BE2C (cell line): ENCODE measurements around the gene CABP7.
A peak's percentile ranks its signal among the peaks of the same experiment; 100 is the strongest.

Source experiments
- DNase-seq: peaks from one replicate; pipeline ENCODE4 v3.0.0-alpha.2; 2020
- H3K27me3 ChIP-seq: fragments of 250-450 bp; sonication (Bioruptor Pico); 2 replicates; pipeline ENCODE4 v1.5.1; 2020; ENCODE audit warnings: mild to moderate bottlenecking
- H3K36me3 ChIP-seq: fragments of 250-450 bp; sonication (Bioruptor Pico); 2 replicates; pipeline ENCODE4 v1.5.1; 2020; ENCODE audit warnings: mild to moderate bottlenecking
- H3K4me1 ChIP-seq: fragments of 250-450 bp; sonication (Bioruptor Pico); 2 replicates; pipeline ENCODE4 v1.5.1; 2020
- H3K4me3 ChIP-seq: 2 replicates; pipeline ENCODE4 v1.5.1; 2011; ENCODE audit warnings: low read depth, low read length
- H3K9me3 ChIP-seq: fragments of 250-450 bp; sonication (Bioruptor Pico); 2 replicates; pipeline ENCODE4 v1.5.1; 2020
- CTCF ChIP-seq: IDR thresholded peaks from 2 replicates; pipeline ENCODE4 v1.5.1; 2012; ENCODE audit warnings: mild to moderate bottlenecking, low read depth, low read length

The CABP7 gene

GRCh38 chr22:29700900-29701154 lies 19.0 kb upstream of the CABP7 start:
- no peaks in the 10 kb centered on the region for H3K9me3 ChIP-seq
- TF ChIP-seq CTCF: no peak
- H3K36me3 ChIP-seq: peaks cover 9% of the 10 kb centered on the region
- H3K27me3 ChIP-seq: no peaks in the 10 kb centered on the region
- DNase-seq: no peak
- H3K4me1 ChIP-seq: peaks cover 45% of the 10 kb centered on the region
- no peak overlapping the region for H3K4me3 ChIP-seq

DNA sequence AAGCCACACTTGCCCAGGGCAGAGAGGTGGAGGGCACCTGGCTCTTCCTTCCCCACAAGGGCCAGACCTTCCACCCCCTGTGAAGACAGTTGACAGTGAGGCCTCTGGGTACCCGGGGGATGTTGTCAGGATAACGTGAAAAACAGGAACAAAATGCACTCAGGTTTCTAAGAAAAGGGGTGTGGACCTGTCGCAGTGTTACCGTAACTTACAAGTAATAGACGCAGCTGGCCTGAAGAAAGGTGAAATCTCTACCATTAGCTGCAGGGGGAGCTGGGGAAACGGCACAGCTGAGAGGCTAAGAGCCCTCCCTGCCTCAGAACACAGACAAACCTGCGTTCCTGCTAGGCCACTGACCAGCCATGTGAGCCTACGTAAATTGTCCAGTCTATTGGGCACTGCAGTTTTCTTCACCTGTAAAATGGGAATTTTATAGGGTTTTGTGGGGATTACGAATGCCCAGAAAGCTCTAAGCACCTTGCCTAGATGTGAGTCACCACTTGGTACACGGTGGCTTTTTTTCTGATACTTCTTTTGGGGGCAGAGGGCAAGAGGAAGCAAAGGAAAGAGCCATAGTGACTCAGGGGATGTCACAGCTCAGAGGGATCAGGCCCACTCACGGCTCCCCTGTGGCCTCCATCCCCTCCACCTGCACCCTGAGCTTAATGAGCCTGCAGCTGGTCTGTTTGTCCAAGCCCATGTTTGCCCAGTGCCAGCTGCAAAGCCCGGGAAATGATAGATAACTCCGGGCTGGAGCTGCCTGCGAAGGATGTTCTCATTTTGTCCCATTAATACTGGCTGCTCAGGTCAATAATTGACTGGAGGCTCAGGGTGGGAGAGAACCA lies 18.4 kb upstream of the CABP7 start:
- DNase-seq: peak; percentile 40
- H3K4me3 ChIP-seq: no peak overlapping the region
- H3K27me3 ChIP-seq: no peaks in the 10 kb centered on the region
- H3K36me3 ChIP-seq: peaks cover 5% of the 10 kb centered on the region
- TF ChIP-seq CTCF: peak; percentile 29; the same call in 1 of the 2 replicates
- H3K4me1 ChIP-seq: peaks cover 51% of the 10 kb centered on the region
- no peaks in the 10 kb centered on the region for H3K9me3 ChIP-seq

DNA sequence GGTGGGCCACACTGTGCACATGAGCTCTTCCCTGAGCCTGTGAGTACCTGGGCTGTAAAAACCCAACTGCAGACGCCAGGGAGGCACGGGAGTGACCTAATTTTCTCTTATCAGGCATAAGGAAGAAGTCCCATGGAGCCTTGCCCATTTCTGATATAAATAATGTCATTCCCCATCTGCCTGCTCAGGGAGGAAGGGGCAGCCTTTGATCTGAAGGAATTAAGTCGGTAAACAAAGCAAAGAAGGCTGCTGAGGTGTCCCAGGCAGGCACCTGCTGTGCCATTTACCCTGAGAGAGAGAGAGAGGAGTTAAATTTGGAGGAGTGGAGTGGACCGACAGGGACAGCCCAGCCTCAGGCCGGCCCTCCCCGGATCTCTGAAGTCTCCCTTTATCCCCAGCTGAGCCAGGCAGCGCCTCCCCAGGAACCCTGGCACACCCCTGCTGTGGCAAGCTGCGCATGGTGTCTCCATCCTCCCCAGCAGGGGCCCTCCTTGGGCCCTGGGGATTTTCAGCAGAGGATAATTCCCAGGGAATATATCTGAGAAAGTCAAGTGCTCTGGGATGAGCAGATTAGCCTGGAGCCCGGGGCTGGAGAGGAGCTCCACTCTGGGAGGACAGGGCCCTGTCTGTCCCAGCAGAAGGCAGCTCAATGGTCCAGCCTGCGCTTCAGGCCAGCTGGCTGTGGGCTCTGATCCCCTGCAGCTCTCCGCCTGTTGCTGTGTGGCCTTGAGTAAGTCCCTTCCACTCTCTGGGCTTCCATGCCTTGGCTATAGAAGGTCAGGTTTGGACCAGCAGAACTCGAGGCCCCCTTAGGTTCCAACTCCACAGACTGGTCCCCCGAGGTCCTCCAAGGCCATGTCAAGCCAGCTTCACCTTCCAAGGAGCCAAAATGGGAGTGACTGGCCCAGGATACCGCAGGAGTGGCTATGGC lies 17.5 kb upstream of the CABP7 start:
- DNase-seq: peak; percentile 51
- no peak overlapping the region for H3K4me3 ChIP-seq
- H3K27me3 ChIP-seq: no peaks in the 10 kb centered on the region
- peak; percentile 34 for TF ChIP-seq CTCF
- no peaks in the 10 kb centered on the region; the same call in 1 of the 2 replicates for H3K36me3 ChIP-seq
- H3K4me1 ChIP-seq: peaks cover 60% of the 10 kb centered on the region
- H3K9me3 ChIP-seq: no peaks in the 10 kb centered on the region

DNA sequence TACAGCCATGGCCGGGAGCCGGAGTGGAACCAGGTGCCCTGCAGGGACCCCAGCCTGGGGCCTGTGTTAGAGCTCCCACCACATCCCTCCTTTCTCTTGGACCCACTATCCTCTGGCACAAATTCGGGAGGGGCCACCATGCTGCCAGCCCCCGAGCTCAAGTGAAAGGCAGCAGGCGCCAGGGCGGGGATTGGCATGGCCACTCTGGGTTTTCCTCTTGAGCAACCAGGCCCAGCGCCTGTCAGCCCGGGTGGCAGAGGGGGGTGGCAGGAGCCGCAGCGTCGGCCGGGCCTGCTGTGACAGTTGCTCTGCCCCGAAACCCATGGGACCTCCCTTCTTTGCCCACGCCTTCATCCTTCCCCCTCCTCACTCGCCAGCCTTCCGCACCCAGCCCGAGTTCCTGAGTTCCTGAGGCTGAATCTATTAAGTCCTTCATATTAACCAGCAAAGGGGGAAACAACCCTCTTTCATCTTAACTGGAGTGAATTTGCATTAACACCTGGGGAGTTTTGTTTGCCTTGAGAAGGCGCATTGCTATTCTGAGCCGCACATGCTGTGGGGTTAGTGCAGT lies 16.8 kb upstream of the CABP7 start:
- Histone ChIP-seq H3K36me3 (no peaks in the 10 kb centered on the region), H3K4me3 (no peak overlapping the region), H3K27me3 (no peaks in the 10 kb centered on the region), H3K4me1 (peaks cover 61% of the 10 kb centered on the region), H3K9me3 (no peaks in the 10 kb centered on the region)
- TF ChIP-seq CTCF: no peak
- no peak for DNase-seq

DNA sequence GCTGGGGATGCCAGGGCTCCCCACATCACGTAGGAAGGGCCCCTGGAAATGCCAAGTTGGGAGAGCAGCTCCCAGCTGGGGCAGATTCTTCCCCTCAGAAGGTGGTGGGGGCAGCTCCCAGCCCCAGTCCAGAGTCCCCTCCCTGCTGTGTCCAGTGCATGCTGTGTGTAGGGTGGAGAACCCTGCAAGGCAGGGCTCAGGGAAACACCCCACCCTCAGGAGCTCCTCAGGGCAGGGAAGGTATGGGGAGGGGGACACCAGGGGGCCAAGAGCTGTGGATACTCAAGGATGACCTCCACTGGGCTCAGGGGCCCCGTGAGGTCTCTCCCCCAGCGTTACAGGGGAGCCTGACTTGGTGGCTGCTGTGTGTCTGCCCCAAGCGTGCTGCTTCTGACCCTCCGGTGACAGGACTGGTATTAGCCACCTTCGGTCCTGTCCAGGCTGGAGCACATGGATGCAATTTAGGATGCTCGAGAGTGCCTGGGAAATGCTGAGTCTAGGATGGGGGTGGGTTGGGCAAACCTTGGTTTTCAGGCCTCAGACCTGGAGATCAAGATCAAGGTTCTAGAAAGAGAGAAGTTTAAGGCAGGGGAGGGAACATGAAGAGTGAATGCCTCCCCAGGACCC lies 16.1 kb upstream of the CABP7 start:
- Histone ChIP-seq H3K27me3 (no peaks in the 10 kb centered on the region), H3K36me3 (no peaks in the 10 kb centered on the region), H3K4me3 (no peak overlapping the region)

More for the DNA sequence above, 16.1 kb upstream of the CABP7 start:
- no peak for DNase-seq
- peaks cover 61% of the 10 kb centered on the region for H3K4me1 ChIP-seq
- no peaks in the 10 kb centered on the region for H3K9me3 ChIP-seq
- TF ChIP-seq CTCF: no peak
